ENCODE measurements around the gene RICTOR.

GRCh38 chr5:38948501-38948900, 125.7 kb downstream of the RICTOR start:
- TF ChIP-seq BHLHE40 (IDR thresholded peaks at IDR 0.05; ENCODE audit: borderline replicate concordance) = no peak
- no peak for TF ChIP-seq ARNT (IDR thresholded peaks at IDR 0.05)

Measured in HEK293T (cell line).